Raji (cell line): Measurements from ENCODE around the gene FOXC1.

Experiments used
- POLR2A ChIP-seq: IDR thresholded peaks from 2 replicates; pipeline ENCODE4 v1.6.1; 2011; ENCODE audit warnings: low read depth, low read length, control low read depth; ENCODE audit not compliant: insufficient read depth

The FOXC1 gene

GRCh38 chr6:1591926-1592325 is 17.8 kb upstream of the FOXC1 start:
- TF ChIP-seq POLR2A, result no peak

- no peak for TF ChIP-seq POLR2A
Observed at GRCh38 chr6:1592852-1593251, 16.9 kb upstream of the FOXC1 start.

- no peak for TF ChIP-seq POLR2A
Observed at GRCh38 chr6:1593286-1593957, 16.3 kb upstream of the FOXC1 start.

- TF ChIP-seq POLR2A, result no peak
Observed at GRCh38 chr6:1593958-1594314, 15.8 kb upstream of the FOXC1 start.

- no peak for TF ChIP-seq POLR2A
Observed at GRCh38 chr6:1594445-1595200, 15.1 kb upstream of the FOXC1 start.

GRCh38 chr6:1595271-1596087 is 14.2 kb upstream of the FOXC1 start:
- no peak for TF ChIP-seq POLR2A

- TF ChIP-seq POLR2A, result no peak
Observed at GRCh38 chr6:1596088-1596852, 13.4 kb upstream of the FOXC1 start.

GRCh38 chr6:1597121-1597744 is 12.5 kb upstream of the FOXC1 start:
- no peak for TF ChIP-seq POLR2A

GRCh38 chr6:1597924-1598323 is 11.8 kb upstream of the FOXC1 start:
- no peak for TF ChIP-seq POLR2A

GRCh38 chr6:1598433-1598832 is 11.3 kb upstream of the FOXC1 start:
- no peak for TF ChIP-seq POLR2A

GRCh38 chr6:1598886-1599285 is 10.8 kb upstream of the FOXC1 start:
- TF ChIP-seq POLR2A, result no peak

- TF ChIP-seq POLR2A, result no peak
Observed at GRCh38 chr6:1599469-1599868, 10.2 kb upstream of the FOXC1 start.

- TF ChIP-seq POLR2A, result no peak
Observed at GRCh38 chr6:1600063-1600763, 9.5 kb upstream of the FOXC1 start.

- TF ChIP-seq POLR2A, result no peak
Observed at GRCh38 chr6:1600764-1601157, 9.0 kb upstream of the FOXC1 start.
